Esophagus squamous epithelium (tissue), 5 donors: ENCODE results near the gene RANBP9. TPM values are rescaled to one million over a fixed set of nuclear protein-coding genes. Genes with fewer than 3 reads are reported as not detected.

Source experiments
- DNase-seq: peaks from one replicate; lab custom pipeline; 2025; lab: John Stamatoyannopoulos, UW
- H3K27ac ChIP-seq, 4 donors: fragments of 200-600 bp; sonication (generic); one replicate each; pipeline ENCODE4 v1.5.1; 2016 to 2019; ENCODE audit warnings: mild to moderate bottlenecking in 1 of 4
- H3K27me3 ChIP-seq, 4 donors: fragments of 200-600 bp; sonication (generic); 1 replicate in 3 of 4; 2 replicates in 1 of 4; pipeline versions ENCODE4 v1.5.1 to v1.6.0; 2017 to 2021; ENCODE audit warnings: antibody characterized with exemption in 1 of 4
- H3K36me3 ChIP-seq, 3 donors: fragments of 200-600 bp; sonication (generic); one replicate each; pipeline ENCODE4 v1.5.1; 2016 to 2019
- H3K4me1 ChIP-seq, 3 donors: fragments of 200-600 bp; sonication (generic); one replicate each; pipeline ENCODE4 v1.5.1; 2017 to 2019
- H3K4me3 ChIP-seq, 4 donors: fragments of 200-600 bp; sonication (generic); 1 replicate in 3 of 4; 2 replicates in 1 of 4; pipeline ENCODE4 v1.5.1; 2016 to 2019; ENCODE audit warnings: mild to moderate bottlenecking in 2 of 4, moderate library complexity in 1 of 4
- H3K9me3 ChIP-seq, 3 donors: fragments of 200-600 bp; sonication (generic); one replicate each; pipeline ENCODE4 v1.5.1; 2016 to 2019
- CTCF ChIP-seq, 6 experiments: fragments of 450-650 bp in 4 of 6; fragments of 200-600 bp in 2 of 6; sonication (generic) in 2 of 6; IDR thresholded peaks; one replicate each; pipeline ENCODE4 v1.5.1; 2016 to 2019; ENCODE audit warnings: antibody characterized with exemption in 6 of 6, mild to moderate bottlenecking in 4 of 6, moderate library complexity in 4 of 6
- POLR2A ChIP-seq, 4 donors: fragments of 450-650 bp; IDR thresholded peaks; one replicate each; pipeline ENCODE4 v1.6.1; 2017; ENCODE audit warnings: antibody characterized with exemption in 4 of 4, mild to moderate bottlenecking in 4 of 4, moderate library complexity in 3 of 4
- WGBS, 2 donors: methylation state at CpG; one replicate each; pipeline ENCODE4 v1.1.5; 2018; 5-methylcytosine and 5-hydroxymethylcytosine counted together
- intact Hi-C: fragments of 100-400 bp; cut with DNase I; formaldehyde crosslinking; loops from one replicate; pipeline ENCODE4 v1.15.0; 2022
- total RNA-seq, 4 donors: library from RNA; depleted of rRNA; stranded (reverse); fragments of >200 nt; gene quantifications; one replicate each; pipeline ENCODE4 v1.1.0, GENCODE V29; 2016
- donor health status: DM: yes; HTN: yes; CAD: no.

Gene RANBP9
- total RNA-seq, 4 donors from 2014 or later = 32.9 to 69.6 (median 63.3) TPM

- no peak for TF ChIP-seq CTCF (IDR thresholded peaks at IDR 0.05)
- TF ChIP-seq POLR2A (IDR thresholded peaks at IDR 0.05) = no peak
- Histone ChIP-seq H3K4me1 (peaks cover 0 to 6% (median 0%) of the 10 kb centered on the region in 3 donors), H3K36me3 (peaks cover 0 to 10% (median 0%) of the 10 kb centered on the region in 3 donors), H3K9me3 (peaks cover 0 to 8% (median 0%) of the 10 kb centered on the region in 3 donors), H3K4me3 (no peak overlapping the region), H3K27me3 (no peaks in the 10 kb centered on the region), H3K27ac (no peak overlapping the region)
- 84 to 90% methylated on average over 3 of the region's 3 CpGs for WGBS, 2 donors
- no peak for DNase-seq
- intact Hi-C loops = no loop called here
Observed at GRCh38 chr6:13677878-13678254, 33.8 kb downstream of the RANBP9 start.

- Histone ChIP-seq H3K27me3 (no peaks in the 10 kb centered on the region), H3K4me1 (peaks cover 0 to 5% (median 0%) of the 10 kb centered on the region in 3 donors), H3K36me3 (peaks cover 0 to 10% (median 0%) of the 10 kb centered on the region in 3 donors), H3K27ac (no peak overlapping the region), H3K4me3 (no peak overlapping the region), H3K9me3 (peaks cover 0 to 8% (median 0%) of the 10 kb centered on the region in 3 donors)
- intact Hi-C loops = no loop called here
- no peak for DNase-seq
- WGBS, 2 donors = 88% methylated on average over 3 of the region's 3 CpGs
- no peak for TF ChIP-seq POLR2A (IDR thresholded peaks at IDR 0.05)
- TF ChIP-seq CTCF (IDR thresholded peaks at IDR 0.05) = no peak
Observed at GRCh38 chr6:13676551-13677156, 35.0 kb downstream of the RANBP9 start.

- Histone ChIP-seq H3K4me3 (no peak overlapping the region), H3K27me3 (no peaks in the 10 kb centered on the region), H3K9me3 (peaks cover 0 to 8% (median 0%) of the 10 kb centered on the region in 3 donors), H3K4me1 (peaks cover 0 to 4% (median 0%) of the 10 kb centered on the region in 3 donors), H3K27ac (no peak overlapping the region), H3K36me3 (no peaks in the 10 kb centered on the region)
- WGBS, 2 donors = 66 to 96% methylated on average over 2 of the region's 2 CpGs
- no peak for DNase-seq
- intact Hi-C loops = no loop called here
- TF ChIP-seq CTCF (IDR thresholded peaks at IDR 0.05) = no peak
- TF ChIP-seq POLR2A (IDR thresholded peaks at IDR 0.05) = no peak
Observed at GRCh38 chr6:13674533-13675190, 37.0 kb downstream of the RANBP9 start.

- H3K36me3 ChIP-seq = no peaks in the 10 kb centered on the region
- peaks cover 0 to 8% (median 0%) of the 10 kb centered on the region in 3 donors for H3K9me3 ChIP-seq
- intact Hi-C loops = no loop called here
- no peak for DNase-seq
- TF ChIP-seq CTCF (IDR thresholded peaks at IDR 0.05) = no peak
- TF ChIP-seq POLR2A (IDR thresholded peaks at IDR 0.05) = no peak
- H3K4me1 ChIP-seq = peaks cover 0 to 4% (median 0%) of the 10 kb centered on the region in 3 donors
- H3K27ac ChIP-seq = no peak overlapping the region
- WGBS, 2 donors = 90 to 92% methylated on average over 3 of the region's 3 CpGs
- no peaks in the 10 kb centered on the region for H3K27me3 ChIP-seq
- H3K4me3 ChIP-seq = no peak overlapping the region
Observed at GRCh38 chr6:13673825-13674444, 37.7 kb downstream of the RANBP9 start.

- TF ChIP-seq CTCF (IDR thresholded peaks at IDR 0.05) (no peak), POLR2A (IDR thresholded peaks at IDR 0.05) (no peak)
- no peak overlapping the region for H3K27ac ChIP-seq
- no peaks in the 10 kb centered on the region for H3K27me3 ChIP-seq
- WGBS, 2 donors = 50 to 61% methylated on average over 1 of the region's 1 CpG
- no peaks in the 10 kb centered on the region for H3K36me3 ChIP-seq
- peaks cover 0 to 8% (median 0%) of the 10 kb centered on the region in 3 donors for H3K9me3 ChIP-seq
- DNase-seq = no peak
- H3K4me3 ChIP-seq = no peak overlapping the region
- H3K4me1 ChIP-seq = peaks cover 0 to 7% (median 0%) of the 10 kb centered on the region in 3 donors
- intact Hi-C loops = no loop called here
Observed at GRCh38 chr6:13673368-13673767, 38.3 kb downstream of the RANBP9 start.
